ENCODE data around the gene HSD17B10.

GRCh38 chrX:53447441-53447840 is 13.3 kb upstream of the HSD17B10 start:
- TF ChIP-seq, protein P1, sequence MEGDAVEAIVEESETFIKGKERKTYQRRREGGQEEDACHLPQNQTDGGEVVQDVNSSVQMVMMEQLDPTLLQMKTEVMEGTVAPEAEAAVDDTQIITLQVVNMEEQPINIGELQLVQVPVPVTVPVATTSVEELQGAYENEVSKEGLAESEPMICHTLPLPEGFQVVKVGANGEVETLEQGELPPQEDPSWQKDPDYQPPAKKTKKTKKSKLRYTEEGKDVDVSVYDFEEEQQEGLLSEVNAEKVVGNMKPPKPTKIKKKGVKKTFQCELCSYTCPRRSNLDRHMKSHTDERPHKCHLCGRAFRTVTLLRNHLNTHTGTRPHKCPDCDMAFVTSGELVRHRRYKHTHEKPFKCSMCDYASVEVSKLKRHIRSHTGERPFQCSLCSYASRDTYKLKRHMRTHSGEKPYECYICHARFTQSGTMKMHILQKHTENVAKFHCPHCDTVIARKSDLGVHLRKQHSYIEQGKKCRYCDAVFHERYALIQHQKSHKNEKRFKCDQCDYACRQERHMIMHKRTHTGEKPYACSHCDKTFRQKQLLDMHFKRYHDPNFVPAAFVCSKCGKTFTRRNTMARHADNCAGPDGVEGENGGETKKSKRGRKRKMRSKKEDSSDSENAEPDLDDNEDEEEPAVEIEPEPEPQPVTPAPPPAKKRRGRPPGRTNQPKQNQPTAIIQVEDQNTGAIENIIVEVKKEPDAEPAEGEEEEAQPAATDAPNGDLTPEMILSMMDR (IDR thresholded peaks at IDR 0.05; ENCODE audit: insufficient read depth, low read depth, low read length) = no peak
- TF ChIP-seq EZH2 (IDR thresholded peaks at IDR 0.05; ENCODE audit: insufficient read depth, low read length) = no peak

Data from astrocyte (in vitro differentiated cells and primary cell).